Measurements from ENCODE around the gene CDKAL1.
"Not testable (repeated sequence)": the region's sequence is repeated elsewhere in the genome, so short reads cannot be mapped to it uniquely, and the experiment has no call there.

The CDKAL1 gene

DNA sequence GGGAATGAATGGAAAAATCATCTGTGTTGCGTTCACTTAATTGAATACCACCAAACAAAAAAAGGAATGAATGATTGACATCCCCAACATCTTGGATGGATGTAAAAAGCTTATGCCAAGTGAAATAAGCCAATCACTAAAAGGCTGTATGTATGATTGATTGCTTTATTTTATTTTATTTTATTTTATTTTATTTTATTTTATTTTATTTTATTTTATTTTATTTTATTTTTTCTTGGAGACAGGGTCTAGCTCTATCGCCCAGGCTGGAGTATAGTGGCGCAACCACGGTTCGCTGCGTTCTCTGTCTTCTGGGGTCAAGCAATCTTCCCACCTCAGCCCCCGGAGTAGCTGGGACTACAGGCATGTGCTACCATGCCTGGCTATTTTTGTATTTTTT is 263.3 kb downstream of the CDKAL1 start:
- no peak for DNase-seq (ENCODE audit: low read depth in 2 of 2)

- DNase-seq (ENCODE audit: low read depth in 2 of 2): no peak
These were observed 266.0 kb downstream of the CDKAL1 start for GRCh38 chr6:20800229-20800628.

- no peak for DNase-seq (ENCODE audit: low read depth in 2 of 2)
These were observed 266.4 kb downstream of the CDKAL1 start for GRCh38 chr6:20800653-20801052.

DNA sequence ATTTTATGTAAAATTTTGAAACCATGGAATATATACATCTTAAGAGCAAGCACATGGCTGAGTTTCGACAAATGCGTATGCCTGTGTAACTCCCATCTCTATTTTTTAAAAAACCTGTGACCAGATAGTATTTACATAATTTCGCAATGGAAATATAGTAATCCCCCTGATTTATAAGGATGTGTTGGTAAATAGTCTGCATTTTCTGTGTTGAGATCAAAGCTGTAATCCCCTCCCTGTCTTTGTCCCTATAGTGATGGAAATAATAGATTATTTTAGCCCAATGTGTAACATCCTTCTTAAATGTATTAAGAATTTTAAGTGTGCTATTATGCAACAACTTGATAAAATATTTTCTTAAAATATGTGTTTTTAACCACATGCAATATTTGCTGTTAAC is 267.3 kb downstream of the CDKAL1 start:
- no peak for DNase-seq (ENCODE audit: low read depth in 2 of 2)

DNA sequence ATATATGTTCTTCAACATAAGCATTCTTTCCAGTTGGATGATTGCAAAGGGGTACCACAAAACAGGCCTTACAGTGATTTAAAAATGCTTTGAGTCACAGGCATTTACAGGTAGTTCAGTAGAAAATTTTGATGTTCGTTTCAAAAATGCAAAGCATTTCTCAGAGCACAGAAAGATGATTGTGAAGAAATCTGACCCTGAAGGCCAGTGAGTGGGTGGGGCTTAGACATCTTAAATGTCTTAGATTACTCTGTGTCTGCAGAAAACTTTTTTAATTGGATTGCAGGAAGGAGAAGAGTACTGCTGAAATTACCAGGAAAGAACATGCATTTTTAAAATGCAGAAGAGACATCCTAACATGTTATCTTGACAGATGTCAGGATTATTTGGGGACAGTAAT is 268.3 kb downstream of the CDKAL1 start:
- no peak for DNase-seq (ENCODE audit: low read depth in 2 of 2)

DNA sequence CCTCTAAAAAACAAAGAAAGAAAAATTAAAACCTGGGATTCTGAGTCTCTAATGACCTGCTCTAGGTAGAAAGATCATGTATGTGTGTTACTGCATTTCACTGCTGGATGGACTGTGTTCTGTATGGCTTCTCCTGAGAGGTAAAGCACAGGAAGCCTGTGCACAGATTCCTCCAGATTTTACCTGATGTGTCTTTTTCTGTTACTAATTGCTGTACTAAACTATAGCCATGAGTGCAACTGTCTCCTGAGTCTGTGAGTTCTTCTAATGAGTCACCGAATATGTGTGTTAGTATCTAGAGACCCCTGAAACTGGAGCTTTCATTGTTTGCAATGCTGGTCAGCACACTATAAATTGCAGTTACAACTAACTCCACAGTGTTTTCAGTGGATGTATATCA is 270.8 kb downstream of the CDKAL1 start:
- no peak for DNase-seq (ENCODE audit: low read depth in 2 of 2)

GRCh38 chr6:20806669-20807068 is 272.4 kb downstream of the CDKAL1 start:
- DNase-seq (ENCODE audit: low read depth in 2 of 2): no peak

GRCh38 chr6:20808439-20808838 is 274.2 kb downstream of the CDKAL1 start:
- DNase-seq (ENCODE audit: low read depth in 2 of 2): no peak

DNA sequence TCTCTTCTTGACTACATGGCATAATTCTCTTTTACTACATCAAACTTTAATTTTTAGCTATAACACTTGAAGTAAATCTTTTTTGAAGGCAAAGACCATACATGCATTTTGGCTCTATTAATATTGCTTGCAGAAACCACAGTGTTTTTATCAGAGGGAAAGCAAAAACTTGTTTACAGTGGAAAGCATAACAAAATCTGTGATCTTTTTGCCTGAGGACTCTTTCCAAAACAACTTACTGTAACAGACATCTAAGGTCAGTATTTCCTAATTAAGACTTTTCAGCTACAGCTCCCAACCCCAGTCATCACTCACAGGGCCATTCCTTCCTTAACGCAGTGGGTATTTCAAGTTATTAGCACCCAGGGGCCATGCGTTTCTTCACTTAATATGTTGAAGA is 274.7 kb downstream of the CDKAL1 start:
- DNase-seq (ENCODE audit: low read depth in 2 of 2): no peak

GRCh38 chr6:20810727-20811108 is 276.5 kb downstream of the CDKAL1 start:
- DNase-seq (ENCODE audit: low read depth in 2 of 2): no peak

GRCh38 chr6:20811109-20811761 is 277.0 kb downstream of the CDKAL1 start:
- DNase-seq (ENCODE audit: low read depth in 2 of 2): no peak

- no peak for DNase-seq (ENCODE audit: low read depth in 2 of 2)
These were observed 278.5 kb downstream of the CDKAL1 start for GRCh38 chr6:20812776-20813175.

DNA sequence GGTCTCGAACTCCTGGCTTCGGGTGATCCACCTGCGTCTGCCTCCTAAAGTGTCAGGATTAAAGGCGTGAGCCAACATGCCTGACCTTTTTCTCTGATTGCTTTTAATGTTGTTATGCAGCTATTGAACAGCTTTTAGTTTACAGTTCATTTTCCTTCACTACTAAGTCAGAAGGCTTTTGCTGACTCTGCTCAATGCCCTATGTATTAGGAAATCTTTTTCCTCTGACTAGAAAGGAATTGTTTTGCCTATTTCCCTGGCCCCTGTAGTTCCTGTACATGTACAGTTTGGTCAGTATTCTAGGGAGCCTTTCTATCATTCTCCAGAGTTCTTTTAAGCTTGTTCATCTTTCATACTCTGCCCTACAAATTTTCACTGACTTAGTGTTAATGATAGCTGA is 280.2 kb downstream of the CDKAL1 start:
- no peak for DNase-seq (ENCODE audit: low read depth in 2 of 2)

DNA sequence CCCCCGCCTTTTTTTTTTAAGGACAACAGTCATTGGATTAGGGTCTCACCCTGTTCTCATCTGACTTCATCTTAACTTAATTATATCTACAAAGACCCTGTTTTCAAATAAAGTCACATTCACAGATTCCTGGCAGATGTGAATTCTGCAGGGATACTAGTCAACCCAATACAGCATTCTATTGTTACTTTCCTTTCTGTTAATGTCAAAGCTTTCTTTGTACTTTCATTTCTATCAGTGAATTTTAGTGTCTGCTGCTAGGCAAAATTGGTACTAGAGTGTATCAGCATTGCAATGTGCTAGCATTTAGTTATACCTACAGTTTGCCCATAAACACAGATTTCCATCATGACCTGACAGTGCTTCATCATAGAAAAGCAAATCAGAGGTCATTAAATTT is 281.9 kb downstream of the CDKAL1 start:
- DNase-seq (ENCODE audit: low read depth in 2 of 2): no peak

DNA sequence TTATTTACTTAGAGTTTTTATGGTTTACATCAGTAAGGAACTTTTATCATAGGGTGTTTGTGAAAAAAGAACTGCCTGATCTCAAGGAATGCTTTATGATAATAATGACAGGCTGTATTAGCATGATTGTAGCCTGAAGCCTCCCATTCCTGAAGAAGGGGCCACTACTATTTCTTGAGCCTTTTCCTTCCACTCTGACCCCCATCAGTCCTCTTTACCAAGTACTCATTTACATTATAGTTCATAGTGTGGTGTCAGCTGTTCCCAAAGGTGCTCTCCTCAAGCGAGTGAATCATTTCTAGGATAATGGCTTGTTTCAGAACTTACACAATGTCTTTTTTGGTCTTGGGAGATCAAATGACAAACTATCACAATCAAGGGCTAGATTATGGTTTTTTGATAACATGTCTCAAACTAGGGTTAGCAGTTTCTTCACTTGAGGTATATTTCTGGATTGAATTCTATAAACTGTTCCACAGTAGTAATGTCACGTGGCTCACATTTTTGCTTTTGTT is 283.6 kb downstream of the CDKAL1 start:
- DNase-seq (ENCODE audit: low read depth in 2 of 2): no peak

GRCh38 chr6:20819774-20820400 is 285.6 kb downstream of the CDKAL1 start:
- DNase-seq (ENCODE audit: low read depth in 2 of 2): no peak

DNA sequence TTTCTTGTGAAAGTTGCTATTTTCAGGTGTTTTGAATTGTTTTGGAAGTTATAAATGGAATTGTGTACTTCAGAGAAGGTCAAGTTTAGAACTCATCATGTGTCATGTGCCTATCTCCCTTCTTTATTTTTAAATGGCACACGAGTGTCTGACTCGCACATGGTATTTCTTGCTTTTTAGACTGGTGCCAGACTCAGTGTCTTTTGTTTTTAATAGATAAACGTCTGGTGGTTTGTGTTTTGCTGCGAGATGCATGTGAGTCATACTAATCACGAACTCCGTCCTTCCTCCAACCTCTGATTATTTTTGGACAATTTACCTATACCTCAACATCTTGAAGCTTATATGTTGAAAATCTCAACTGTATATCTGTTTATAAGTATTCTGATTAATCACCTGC is 292.1 kb downstream of the CDKAL1 start:
- DNase-seq (ENCODE audit: low read depth in 2 of 2): no peak

DNA sequence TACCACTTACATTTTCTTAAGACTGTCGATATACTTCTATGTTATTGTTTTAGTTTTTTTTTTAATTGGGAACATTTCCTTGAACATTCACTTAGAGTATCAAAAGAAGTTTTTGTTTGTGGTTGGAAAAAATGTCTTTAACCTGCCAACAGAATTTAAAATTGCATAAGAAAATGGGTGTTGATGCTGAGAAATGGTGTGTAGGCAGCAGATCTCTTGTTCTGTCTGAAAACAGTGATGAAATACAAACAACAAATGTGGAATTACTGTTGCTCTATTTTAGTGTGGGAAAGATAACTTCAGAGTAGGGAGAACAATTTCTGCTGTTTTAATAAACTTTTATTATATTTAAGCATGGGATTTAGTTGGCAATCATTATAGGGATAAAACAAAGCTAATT is 293.5 kb downstream of the CDKAL1 start:
- DNase-seq (ENCODE audit: low read depth in 2 of 2): no peak

- DNase-seq (ENCODE audit: low read depth in 2 of 2): no peak
These were observed 296.3 kb downstream of the CDKAL1 start for GRCh38 chr6:20830576-20830975.

DNA sequence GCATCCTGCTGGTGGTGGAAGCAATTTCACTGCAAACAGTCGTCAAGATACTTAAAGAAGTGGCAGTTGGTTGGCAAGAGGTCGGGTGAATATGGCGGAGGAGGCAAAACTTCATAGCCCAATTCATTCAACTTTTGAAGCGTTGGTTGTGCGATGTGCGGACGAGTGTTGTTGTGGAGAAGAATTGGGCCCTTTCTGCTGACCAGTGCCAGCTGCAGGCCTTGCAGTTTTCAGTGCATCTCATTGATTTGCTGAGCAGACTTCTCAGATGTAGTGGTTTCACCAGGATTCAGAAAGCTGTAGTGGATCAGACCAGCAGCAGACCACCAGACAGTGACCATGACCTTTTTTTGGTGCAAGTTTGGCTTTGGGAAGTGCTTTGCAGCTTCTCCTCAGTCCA is 297.0 kb downstream of the CDKAL1 start:
- DNase-seq (ENCODE audit: low read depth in 2 of 2): not testable (repeated sequence)

GRCh38 chr6:20833881-20834515 is 299.7 kb downstream of the CDKAL1 start:
- DNase-seq (ENCODE audit: low read depth in 2 of 2): no peak

DNA sequence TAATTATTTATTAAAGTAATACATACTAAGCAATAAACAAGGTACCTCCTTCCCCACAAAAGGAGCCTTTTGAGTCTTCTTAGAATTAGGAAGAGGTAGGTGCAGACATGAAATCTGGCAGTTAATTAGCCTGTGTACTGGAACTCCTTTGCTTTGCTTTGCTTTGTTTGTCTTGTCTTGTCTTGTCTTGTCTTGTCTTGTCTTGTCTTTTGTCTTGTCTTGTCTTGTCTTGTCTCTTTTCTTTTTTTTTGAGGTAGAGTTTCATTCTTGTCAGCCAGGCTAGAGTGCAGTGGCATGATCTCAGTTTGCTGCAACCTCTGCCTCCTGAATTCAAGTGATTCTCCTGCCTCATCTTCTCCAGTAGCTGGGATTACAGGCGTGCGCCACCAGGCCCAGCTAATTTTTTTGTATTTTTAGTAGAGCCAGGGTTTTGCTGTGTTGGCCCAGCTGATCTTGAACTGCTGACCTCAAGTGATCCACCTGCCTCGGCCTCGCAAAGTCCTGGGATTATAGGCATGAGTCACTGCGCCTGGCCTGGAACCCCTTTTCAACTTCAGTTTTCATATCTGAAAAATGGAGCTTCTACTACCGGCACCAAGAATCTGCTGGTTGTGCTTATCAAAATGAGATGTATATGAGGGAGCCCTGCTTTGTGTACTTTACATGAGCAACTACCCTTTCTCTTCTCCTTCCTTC is 301.2 kb downstream of the CDKAL1 start:
- no peak for DNase-seq (ENCODE audit: low read depth in 2 of 2)

DNA sequence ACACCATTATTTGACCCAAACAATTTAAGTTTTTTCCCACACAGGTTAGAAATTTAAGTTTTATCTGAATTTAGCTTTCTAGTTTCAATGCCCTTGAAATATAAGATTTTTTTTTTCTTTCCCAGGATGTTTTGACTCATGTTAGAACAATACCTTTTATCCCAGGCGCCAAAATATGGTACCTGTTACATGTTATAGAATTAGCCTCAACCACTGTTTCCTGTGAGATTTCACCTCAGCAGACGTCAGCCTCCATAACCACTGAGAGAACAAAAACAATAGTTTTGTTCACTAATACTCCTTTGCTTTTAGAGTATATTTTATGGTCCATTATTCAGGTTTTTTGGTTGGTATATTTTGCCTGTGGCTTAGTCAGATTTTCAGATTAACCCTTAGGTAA is 302.9 kb downstream of the CDKAL1 start:
- no peak for DNase-seq (ENCODE audit: low read depth in 2 of 2)
